Endodermal cell (in vitro differentiated cells): ENCODE data around the gene MAGEA6. TPM values are rescaled to one million over a fixed set of nuclear protein-coding genes. Genes with fewer than 3 reads are reported as not detected.
"Not testable (repeated sequence)": the region's sequence is repeated elsewhere in the genome, so short reads cannot be mapped to it uniquely, and the experiment has no call there.

Source experiments
- DNase-seq: peaks from one replicate; pipeline ENCODE4 v3.0.0-alpha.2; 2017
- H3K27ac ChIP-seq: 2 replicates; pipeline ENCODE4 v1.5.1; 2013; ENCODE audit warnings: mild to moderate bottlenecking, low read depth, low read length, moderate library complexity
- H3K27me3 ChIP-seq: 2 replicates; pipeline ENCODE4 v1.6.1; 2013; ENCODE audit warnings: mild to moderate bottlenecking, low read length, moderate library complexity; ENCODE audit not compliant: insufficient read depth, control insufficient read depth, poor library complexity, severe bottlenecking
- H3K36me3 ChIP-seq: 2 replicates; pipeline ENCODE4 v1.7.0; 2013; ENCODE audit warnings: mild to moderate bottlenecking, low read length, moderate library complexity; ENCODE audit not compliant: control insufficient read depth, insufficient read depth
- H3K4me1 ChIP-seq: one replicate; pipeline ENCODE4 v1.7.0; 2013; ENCODE audit warnings: low read length; ENCODE audit not compliant: control insufficient read depth, insufficient read depth
- H3K4me3 ChIP-seq: 2 replicates; pipeline ENCODE4 v1.5.1; 2013; ENCODE audit warnings: mild to moderate bottlenecking, low read length, moderate library complexity
- H3K9ac ChIP-seq: 2 replicates; pipeline ENCODE4 v1.6.1; 2013; ENCODE audit warnings: mild to moderate bottlenecking, low read length, moderate library complexity; ENCODE audit not compliant: poor library complexity, severe bottlenecking; ENCODE audit errors: extremely low read depth
- H3K9me3 ChIP-seq: 2 replicates; pipeline ENCODE4 v1.6.1; 2013; ENCODE audit warnings: mild to moderate bottlenecking, low read length, moderate library complexity; ENCODE audit not compliant: control insufficient read depth
- H3K27ac Mint-ChIP-seq: 2 replicates; pipeline ENCODE4 v1.8.0; 2020; ENCODE audit warnings: mixed read lengths
- H3K27me3 Mint-ChIP-seq: 2 replicates; pipeline ENCODE4 v1.8.0; 2021; ENCODE audit warnings: mild to moderate bottlenecking, mixed read lengths; ENCODE audit not compliant: insufficient read depth
- H3K36me3 Mint-ChIP-seq: 2 replicates; pipeline ENCODE4 v1.8.0; 2020; ENCODE audit warnings: low read depth, mixed read lengths
- H3K4me1 Mint-ChIP-seq: 2 replicates; pipeline ENCODE4 v1.8.0; 2020; ENCODE audit warnings: mixed read lengths
- H3K4me3 Mint-ChIP-seq: 2 replicates; pipeline ENCODE4 v1.8.0; 2020; ENCODE audit warnings: mild to moderate bottlenecking, moderate library complexity, mixed read lengths
- H3K9me3 Mint-ChIP-seq: 2 replicates; pipeline ENCODE4 v1.8.0; 2020; ENCODE audit warnings: mild to moderate bottlenecking, mixed read lengths
- WGBS, 2 experiments: methylation state at CpG; one replicate each; pipeline versions ENCODE4 v1.1.5 to v1.1.7; 2013; ENCODE audit warnings: missing lambda C conversion rate in 2 of 2, mixed read lengths in 1 of 2; ENCODE audit not compliant: insufficient coverage in 1 of 2, insufficient read length in 1 of 2; 5-methylcytosine and 5-hydroxymethylcytosine counted together
- total RNA-seq, 2 donors: library from RNA; stranded (reverse); fragmentation: NEBNext Ultra II Directional in 1 of 2; extraction: Animal tissue kit (Norgen Biotek cat#: 25700) in 1 of 2; gene quantifications; 2 replicates in 1 of 2; 3 replicates in 1 of 2; pipeline ENCODE4 v1.2.1, GENCODE V29; 2021

MAGEA6 gene
- total RNA-seq, 2 donors from 2014 or later = not detected

- not testable (repeated sequence) for H3K36me3 Mint-ChIP-seq, H3K9me3 ChIP-seq, H3K4me1 ChIP-seq, H3K4me3 ChIP-seq, H3K9ac ChIP-seq, H3K4me1 Mint-ChIP-seq, H3K36me3 ChIP-seq, DNase-seq, H3K4me3 Mint-ChIP-seq, H3K9me3 Mint-ChIP-seq, H3K27ac Mint-ChIP-seq, H3K27ac ChIP-seq, H3K27me3 ChIP-seq, H3K27me3 Mint-ChIP-seq
- WGBS, 2 experiments = no CpG with 5 or more reads among the region's 7 CpGs
These were observed 7.9 kb downstream of the MAGEA6 start for GRCh38 chrX:152761582-152761981.

DNA sequence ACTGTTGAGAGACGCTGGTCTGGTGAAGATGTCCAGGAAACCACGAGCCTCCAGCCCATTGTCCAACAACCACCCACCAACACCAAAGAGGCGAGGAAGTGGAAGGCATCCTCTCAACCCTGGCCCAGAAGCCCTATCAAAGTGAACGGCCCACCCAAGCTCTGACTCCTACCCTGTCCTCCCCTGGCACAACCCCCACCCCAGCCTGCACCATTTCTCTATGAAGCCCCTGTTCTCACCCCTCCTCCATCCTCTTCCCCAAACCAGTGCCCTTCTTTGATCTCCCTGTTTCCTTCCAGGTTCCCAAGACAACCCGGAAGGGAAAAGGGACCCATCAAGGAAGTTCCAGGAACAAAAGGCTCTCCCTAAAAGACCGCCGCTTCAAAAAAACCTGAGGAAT, 9.9 kb downstream of the MAGEA6 start:
- H3K36me3 Mint-ChIP-seq, H3K36me3 ChIP-seq, H3K4me1 ChIP-seq, DNase-seq, H3K27me3 ChIP-seq, H3K4me3 ChIP-seq, H3K9me3 Mint-ChIP-seq, H3K9me3 ChIP-seq, H3K4me1 Mint-ChIP-seq, H3K27me3 Mint-ChIP-seq, H3K9ac ChIP-seq, H3K4me3 Mint-ChIP-seq, H3K27ac Mint-ChIP-seq, H3K27ac ChIP-seq: not testable (repeated sequence)
- no CpG with 5 or more reads among the region's 7 CpGs for WGBS, 2 experiments

GRCh38 chrX:152758918-152759317, 10.6 kb downstream of the MAGEA6 start, which contains the start of gene CSAG3:
Gene CSAG3, plus strand, starts transcription at chrX:152759218.
- not testable (repeated sequence) for H3K27ac ChIP-seq, H3K27me3 ChIP-seq, H3K4me1 ChIP-seq, H3K4me1 Mint-ChIP-seq, H3K9me3 ChIP-seq, H3K9ac ChIP-seq, H3K27ac Mint-ChIP-seq, H3K27me3 Mint-ChIP-seq, H3K9me3 Mint-ChIP-seq, H3K4me3 ChIP-seq, DNase-seq, H3K36me3 ChIP-seq, H3K4me3 Mint-ChIP-seq, H3K36me3 Mint-ChIP-seq
- no CpG with 5 or more reads among the region's 2 CpGs for WGBS, 2 experiments

GRCh38 chrX:152754871-152755270, 14.6 kb downstream of the MAGEA6 start:
- H3K9me3 ChIP-seq, H3K27me3 ChIP-seq, H3K4me1 Mint-ChIP-seq, H3K27ac ChIP-seq, H3K4me1 ChIP-seq, H3K4me3 ChIP-seq, H3K27me3 Mint-ChIP-seq, H3K9me3 Mint-ChIP-seq, H3K9ac ChIP-seq, H3K27ac Mint-ChIP-seq, H3K36me3 ChIP-seq, DNase-seq, H3K36me3 Mint-ChIP-seq, H3K4me3 Mint-ChIP-seq: not testable (repeated sequence)
- no CpG with 5 or more reads among the region's 5 CpGs for WGBS, 2 experiments

DNA sequence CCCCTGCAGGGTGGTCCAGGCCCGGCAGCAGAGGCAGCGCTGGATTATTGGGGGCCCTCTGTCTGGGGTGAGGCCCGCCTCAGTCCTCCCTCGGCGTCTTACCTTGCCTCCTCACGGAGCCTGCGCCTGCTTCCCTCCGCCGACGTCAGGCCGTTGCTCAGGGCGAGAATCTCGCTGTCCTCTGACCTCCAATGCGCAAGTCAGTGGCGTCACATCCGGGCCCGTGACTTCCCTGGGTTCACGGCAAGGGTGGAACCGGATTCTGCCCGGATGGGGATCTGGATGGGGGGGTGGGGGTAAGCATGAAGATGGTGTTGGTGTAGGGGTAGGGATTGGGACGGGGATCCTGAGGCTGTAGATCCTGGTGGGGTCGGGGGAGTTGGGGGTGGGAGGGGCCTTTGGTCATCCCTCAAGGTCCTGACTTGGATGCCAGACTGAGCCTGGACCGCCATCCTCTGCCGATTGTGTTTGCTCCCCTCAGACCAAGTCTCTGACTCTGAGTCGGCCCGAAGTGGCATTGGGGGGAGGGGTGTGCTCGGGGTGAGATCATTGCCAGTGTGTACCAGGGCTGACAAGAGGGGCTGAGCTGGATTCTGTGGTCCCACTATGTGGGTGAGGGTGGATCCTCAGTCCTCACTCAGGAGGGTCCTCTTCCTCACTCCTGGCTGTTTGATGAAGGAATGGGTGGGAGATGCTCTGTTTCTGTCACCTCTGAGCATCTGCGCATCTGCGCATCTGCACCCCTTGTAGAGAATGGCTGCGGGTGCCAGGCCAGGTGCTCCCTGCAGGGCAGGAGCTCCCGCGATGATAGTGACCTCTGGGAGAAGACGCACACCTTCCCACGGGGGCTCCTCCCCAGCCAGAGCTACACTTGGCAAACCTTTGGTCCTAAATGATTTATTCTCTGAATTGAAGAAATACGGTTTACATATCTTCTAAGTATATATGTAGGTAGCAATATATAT, 15.5 kb downstream of the MAGEA6 start, which contains the start of gene MAGEA2:
MAGEA2 (minus strand) TSS at position 157 of the 965 bp plus-strand sequence. CDS start 2,479 bp downstream, outside the sequence.
- H3K4me3 ChIP-seq, H3K27me3 Mint-ChIP-seq, H3K27me3 ChIP-seq, H3K36me3 Mint-ChIP-seq, DNase-seq, H3K9ac ChIP-seq, H3K36me3 ChIP-seq, H3K4me3 Mint-ChIP-seq, H3K4me1 Mint-ChIP-seq, H3K4me1 ChIP-seq, H3K9me3 ChIP-seq, H3K27ac ChIP-seq, H3K27ac Mint-ChIP-seq, H3K9me3 Mint-ChIP-seq: not testable (repeated sequence)
- WGBS, 2 experiments = no CpG with 5 or more reads among the region's 35 CpGs
